HepG2 (cell line): ENCODE data around the gene HDGF. TPM values are rescaled to one million over a fixed set of nuclear protein-coding genes. Genes with fewer than 3 reads are reported as not detected.
A peak's percentile ranks its signal among the peaks of the same experiment; 100 is the strongest.

Experiments used
- ASH2L ChIP-seq: fragments of 300-600, 200-600 bp; sonication (generic); IDR thresholded peaks from 2 replicates; pipeline ENCODE4 v1.7.0; 2017; ENCODE audit warnings: low read depth, mild to moderate bottlenecking, moderate library complexity, mixed read lengths, low read length; ENCODE audit not compliant: insufficient read length
- ELF4 ChIP-seq: sonication (generic); formaldehyde crosslinking; IDR thresholded peaks from 2 replicates; pipeline ENCODE4 v1.5.0; 2020; ENCODE audit warnings: missing genetic modification reagents, mild to moderate bottlenecking, moderate library complexity, borderline replicate concordance
- ERF ChIP-seq: IDR thresholded peaks from 2 replicates; pipeline ENCODE4 v1.6.1; 2018; ENCODE audit warnings: missing biosample characterization, missing genetic modification reagents
- ETV6 ChIP-seq: sonication (generic); formaldehyde crosslinking; conservative IDR thresholded peaks from 2 replicates; pipeline ENCODE4 v1.4.0; 2020; ENCODE audit warnings: missing genetic modification reagents
- FOSL2 ChIP-seq: sonication (generic); formaldehyde crosslinking; IDR thresholded peaks from 2 replicates; pipeline ENCODE4 v1.4.0; 2020; ENCODE audit warnings: missing genetic modification reagents
- HMG20B ChIP-seq: conservative IDR thresholded peaks from 2 replicates; pipeline ENCODE4 v1.6.1; 2016; ENCODE audit warnings: missing genetic modification reagents, missing compliant biosample characterization
- KAT2B ChIP-seq: fragments of 150-350 bp; IDR thresholded peaks from 2 replicates; pipeline ENCODE4 v1.6.1; 2014; ENCODE audit warnings: low read depth, low read length, borderline replicate concordance
- MAFF ChIP-seq: IDR thresholded peaks from 2 replicates; pipeline ENCODE4 v1.6.1; 2011; ENCODE audit warnings: low read depth, low read length, improper control_type of control experiment
- PHF5A ChIP-seq: IDR thresholded peaks from one replicate; pipeline ENCODE4 v1.6.1; 2018; ENCODE audit warnings: low read depth, missing genetic modification reagents; ENCODE audit not compliant: unreplicated experiment
- PITX1 ChIP-seq: sonication (generic); formaldehyde crosslinking; IDR thresholded peaks from 2 replicates; pipeline ENCODE4 v1.5.1; 2020; ENCODE audit warnings: mild to moderate bottlenecking, missing genetic modification reagents
- PRPF4 ChIP-seq: fragments of 200-400 bp; formaldehyde crosslinking; IDR thresholded peaks from 2 replicates; pipeline ENCODE4 v1.6.1; 2016; ENCODE audit warnings: low read length, low read depth; ENCODE audit not compliant: poor library complexity, severe bottlenecking
- SNAPC5 ChIP-seq: sonication (generic); formaldehyde crosslinking; IDR thresholded peaks from 2 replicates; pipeline ENCODE4 v1.8.1; 2023; ENCODE audit warnings: mild to moderate bottlenecking, missing genetic modification reagents, borderline replicate concordance
- SP2 ChIP-seq: sonication (generic); formaldehyde crosslinking; IDR thresholded peaks from 2 replicates; pipeline ENCODE4 v1.5.1; 2020; ENCODE audit warnings: mild to moderate bottlenecking, missing genetic modification reagents
- TGIF2 ChIP-seq: IDR thresholded peaks from 2 replicates; pipeline ENCODE4 v1.6.1; 2016; ENCODE audit warnings: control low read depth, missing compliant biosample characterization
- ZC3H13 ChIP-seq: sonication (generic); formaldehyde crosslinking; IDR thresholded peaks from 2 replicates; pipeline ENCODE4 v1.8.1; 2023; ENCODE audit warnings: mild to moderate bottlenecking, missing genetic modification reagents, moderate library complexity
- ZNF274 ChIP-seq: sonication (generic); formaldehyde crosslinking; IDR thresholded peaks from 2 replicates; pipeline ENCODE4 v1.5.1; 2020; ENCODE audit warnings: mild to moderate bottlenecking, missing genetic modification reagents
- ZNF562 ChIP-seq: sonication (generic); formaldehyde crosslinking; IDR thresholded peaks from 2 replicates; pipeline ENCODE4 v1.8.0; 2022; ENCODE audit warnings: missing genetic modification reagents, borderline replicate concordance
- ZNF607 ChIP-seq: sonication (generic); formaldehyde crosslinking; IDR thresholded peaks from 2 replicates; pipeline ENCODE4 v1.5.1; 2020; ENCODE audit warnings: missing genetic modification reagents, mild to moderate bottlenecking, borderline replicate concordance
- ZSCAN22 ChIP-seq: sonication (generic); formaldehyde crosslinking; IDR thresholded peaks from 2 replicates; pipeline ENCODE4 v1.4.0; 2020; ENCODE audit warnings: mild to moderate bottlenecking, missing genetic modification reagents
- polyA plus RNA-seq, 8 experiments: library from polyadenylated mRNA; depleted of rRNA in 3 of 8; stranded (reverse) in 7 of 8; unstranded in 1 of 8; fragments of >200 nt; fragmentation: Illumina TruSeq in 4 of 8; extraction: Trizol in 4 of 8; gene quantifications; 2 replicates each; pipeline versions ENCODE4 v1.2.1 to v1.2.3, GENCODE V29; 2011 to 2016; ENCODE audit warnings: low read depth in 4 of 8, missing spikeins in 1 of 8, mixed read lengths in 1 of 8; ENCODE audit not compliant: insufficient read depth in 1 of 8
- total RNA-seq, 5 experiments: library from RNA; depleted of rRNA; stranded (reverse); fragments of >200 nt; fragmentation: Illumina TruSeq; extraction: Trizol; gene quantifications; 2 replicates each; pipeline ENCODE4 v1.2.3, GENCODE V29; 2016; ENCODE audit warnings: low read depth in 1 of 5
- TF ChIP-seq, protein P1 (sequence below): IDR thresholded peaks from 2 replicates; pipeline ENCODE4 v1.4.0; 2020; ENCODE audit warnings: mild to moderate bottlenecking, missing genetic modification reagents
- TF ChIP-seq, protein P2 (sequence below): sonication (generic); formaldehyde crosslinking; IDR thresholded peaks from 2 replicates; pipeline ENCODE4 v1.5.1; 2020; ENCODE audit warnings: mild to moderate bottlenecking, missing genetic modification reagents, moderate library complexity
- TF ChIP-seq, protein P3 (sequence below): sonication (generic); formaldehyde crosslinking; IDR thresholded peaks from 2 replicates; pipeline ENCODE4 v1.4.0; 2020; ENCODE audit warnings: missing genetic modification reagents; ENCODE audit errors: not compliant biosample characterization

The HDGF gene
- total and polyA plus RNA-seq, 2 of the 13 experiments (the other 11 are each of a cell fraction or from before 2014, with no cell fraction given) = 156 to 196 TPM

DNA sequence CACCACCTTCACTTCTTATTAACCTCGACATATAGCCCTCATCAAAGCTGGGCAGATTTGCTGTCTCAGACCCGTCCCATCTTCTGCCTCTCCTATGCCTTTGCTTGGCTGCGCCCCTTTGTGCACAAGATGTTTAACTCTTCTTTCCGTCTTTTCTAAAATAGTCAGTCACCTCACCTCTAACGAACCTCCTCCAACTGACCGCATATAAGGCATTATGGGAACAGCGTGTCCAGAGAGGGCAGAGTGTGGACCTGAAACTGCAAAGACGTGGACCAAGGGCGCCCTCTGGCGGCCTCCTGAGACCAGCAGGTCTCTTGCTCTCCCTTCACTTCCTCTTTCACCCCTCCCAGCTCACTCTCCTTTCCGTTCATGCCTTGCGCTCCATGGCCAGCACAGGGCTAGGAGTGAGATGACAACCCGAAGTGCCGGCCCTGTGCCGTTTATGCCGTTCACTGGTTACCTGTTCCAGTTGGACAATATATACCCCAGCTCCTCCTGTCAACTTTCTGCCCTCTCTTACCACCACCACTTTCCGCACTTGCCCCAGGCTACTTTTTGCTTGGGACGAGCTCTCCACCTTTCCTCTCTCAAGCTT is 25.7 kb downstream of the HDGF start (continued):
- no peak for TF ChIP-seq FOSL2
- TF ChIP-seq ETV6 (CRISPR knock-in tag) = no peak
- 0 out of 2 replicates have a peak, but pooled peaks have one; percentile 37 for TF ChIP-seq ZNF274
- TF ChIP-seq, protein P1, sequence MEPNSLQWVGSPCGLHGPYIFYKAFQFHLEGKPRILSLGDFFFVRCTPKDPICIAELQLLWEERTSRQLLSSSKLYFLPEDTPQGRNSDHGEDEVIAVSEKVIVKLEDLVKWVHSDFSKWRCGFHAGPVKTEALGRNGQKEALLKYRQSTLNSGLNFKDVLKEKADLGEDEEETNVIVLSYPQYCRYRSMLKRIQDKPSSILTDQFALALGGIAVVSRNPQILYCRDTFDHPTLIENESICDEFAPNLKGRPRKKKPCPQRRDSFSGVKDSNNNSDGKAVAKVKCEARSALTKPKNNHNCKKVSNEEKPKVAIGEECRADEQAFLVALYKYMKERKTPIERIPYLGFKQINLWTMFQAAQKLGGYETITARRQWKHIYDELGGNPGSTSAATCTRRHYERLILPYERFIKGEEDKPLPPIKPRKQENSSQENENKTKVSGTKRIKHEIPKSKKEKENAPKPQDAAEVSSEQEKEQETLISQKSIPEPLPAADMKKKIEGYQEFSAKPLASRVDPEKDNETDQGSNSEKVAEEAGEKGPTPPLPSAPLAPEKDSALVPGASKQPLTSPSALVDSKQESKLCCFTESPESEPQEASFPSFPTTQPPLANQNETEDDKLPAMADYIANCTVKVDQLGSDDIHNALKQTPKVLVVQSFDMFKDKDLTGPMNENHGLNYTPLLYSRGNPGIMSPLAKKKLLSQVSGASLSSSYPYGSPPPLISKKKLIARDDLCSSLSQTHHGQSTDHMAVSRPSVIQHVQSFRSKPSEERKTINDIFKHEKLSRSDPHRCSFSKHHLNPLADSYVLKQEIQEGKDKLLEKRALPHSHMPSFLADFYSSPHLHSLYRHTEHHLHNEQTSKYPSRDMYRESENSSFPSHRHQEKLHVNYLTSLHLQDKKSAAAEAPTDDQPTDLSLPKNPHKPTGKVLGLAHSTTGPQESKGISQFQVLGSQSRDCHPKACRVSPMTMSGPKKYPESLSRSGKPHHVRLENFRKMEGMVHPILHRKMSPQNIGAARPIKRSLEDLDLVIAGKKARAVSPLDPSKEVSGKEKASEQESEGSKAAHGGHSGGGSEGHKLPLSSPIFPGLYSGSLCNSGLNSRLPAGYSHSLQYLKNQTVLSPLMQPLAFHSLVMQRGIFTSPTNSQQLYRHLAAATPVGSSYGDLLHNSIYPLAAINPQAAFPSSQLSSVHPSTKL (CRISPR knock-in tag) = peak; percentile 28; the same call in 1 of the 2 replicates
- peak; percentile 89 for TF ChIP-seq ZSCAN22 (CRISPR knock-in tag)
- TF ChIP-seq ERF (CRISPR knock-in tag) = peak; percentile 69
- peak; percentile 26 for TF ChIP-seq ASH2L
- TF ChIP-seq ELF4 = 0 out of 2 replicates have a peak, but pooled peaks have one; percentile 61
- TF ChIP-seq ZNF607 = peak; percentile 57; the same call in 1 of the 2 replicates
- peak; percentile 38; the same call in 1 of the 2 replicates for TF ChIP-seq SP2 (CRISPR knock-in tag)
- TF ChIP-seq, protein P2, sequence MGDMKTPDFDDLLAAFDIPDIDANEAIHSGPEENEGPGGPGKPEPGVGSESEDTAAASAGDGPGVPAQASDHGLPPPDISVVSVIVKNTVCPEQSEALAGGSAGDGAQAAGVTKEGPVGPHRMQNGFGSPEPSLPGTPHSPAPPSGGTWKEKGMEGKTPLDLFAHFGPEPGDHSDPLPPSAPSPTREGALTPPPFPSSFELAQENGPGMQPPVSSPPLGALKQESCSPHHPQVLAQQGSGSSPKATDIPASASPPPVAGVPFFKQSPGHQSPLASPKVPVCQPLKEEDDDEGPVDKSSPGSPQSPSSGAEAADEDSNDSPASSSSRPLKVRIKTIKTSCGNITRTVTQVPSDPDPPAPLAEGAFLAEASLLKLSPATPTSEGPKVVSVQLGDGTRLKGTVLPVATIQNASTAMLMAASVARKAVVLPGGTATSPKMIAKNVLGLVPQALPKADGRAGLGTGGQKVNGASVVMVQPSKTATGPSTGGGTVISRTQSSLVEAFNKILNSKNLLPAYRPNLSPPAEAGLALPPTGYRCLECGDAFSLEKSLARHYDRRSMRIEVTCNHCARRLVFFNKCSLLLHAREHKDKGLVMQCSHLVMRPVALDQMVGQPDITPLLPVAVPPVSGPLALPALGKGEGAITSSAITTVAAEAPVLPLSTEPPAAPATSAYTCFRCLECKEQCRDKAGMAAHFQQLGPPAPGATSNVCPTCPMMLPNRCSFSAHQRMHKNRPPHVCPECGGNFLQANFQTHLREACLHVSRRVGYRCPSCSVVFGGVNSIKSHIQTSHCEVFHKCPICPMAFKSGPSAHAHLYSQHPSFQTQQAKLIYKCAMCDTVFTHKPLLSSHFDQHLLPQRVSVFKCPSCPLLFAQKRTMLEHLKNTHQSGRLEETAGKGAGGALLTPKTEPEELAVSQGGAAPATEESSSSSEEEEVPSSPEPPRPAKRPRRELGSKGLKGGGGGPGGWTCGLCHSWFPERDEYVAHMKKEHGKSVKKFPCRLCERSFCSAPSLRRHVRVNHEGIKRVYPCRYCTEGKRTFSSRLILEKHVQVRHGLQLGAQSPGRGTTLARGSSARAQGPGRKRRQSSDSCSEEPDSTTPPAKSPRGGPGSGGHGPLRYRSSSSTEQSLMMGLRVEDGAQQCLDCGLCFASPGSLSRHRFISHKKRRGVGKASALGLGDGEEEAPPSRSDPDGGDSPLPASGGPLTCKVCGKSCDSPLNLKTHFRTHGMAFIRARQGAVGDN (CRISPR knock-in tag) = peak; percentile 78
- TF ChIP-seq ZC3H13 = 0 out of 2 replicates have a peak, but pooled peaks have one; percentile 66
- TF ChIP-seq MAFF = no peak
- TF ChIP-seq, protein P3, sequence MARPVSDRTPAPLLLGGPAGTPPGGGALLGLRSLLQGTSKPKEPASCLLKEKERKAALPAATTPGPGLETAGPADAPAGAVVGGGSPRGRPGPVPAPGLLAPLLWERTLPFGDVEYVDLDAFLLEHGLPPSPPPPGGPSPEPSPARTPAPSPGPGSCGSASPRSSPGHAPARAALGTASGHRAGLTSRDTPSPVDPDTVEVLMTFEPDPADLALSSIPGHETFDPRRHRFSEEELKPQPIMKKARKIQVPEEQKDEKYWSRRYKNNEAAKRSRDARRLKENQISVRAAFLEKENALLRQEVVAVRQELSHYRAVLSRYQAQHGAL (CRISPR knock-in tag) = no peak
- TF ChIP-seq PITX1 (CRISPR knock-in tag) = peak; percentile 39; the same call in 1 of the 2 replicates
- TF ChIP-seq KAT2B = no peak
- peak; percentile 49; the same call in 1 of the 2 replicates for TF ChIP-seq TGIF2
- TF ChIP-seq ZNF562 (CRISPR knock-in tag) = no peak
- no peak for TF ChIP-seq PRPF4
- no peak for TF ChIP-seq SNAPC5
- no peak for TF ChIP-seq PHF5A (CRISPR knock-in tag)
- TF ChIP-seq HMG20B = no peak
